Measurements from ENCODE around the gene UBL7. TPM values are rescaled to one million over a fixed set of nuclear protein-coding genes. Genes with fewer than 3 reads are reported as not detected.

UBL7 gene
- total and polyA plus RNA-seq, 4 donors = 12.7 to 19.5 (median 18.2) TPM

DNA sequence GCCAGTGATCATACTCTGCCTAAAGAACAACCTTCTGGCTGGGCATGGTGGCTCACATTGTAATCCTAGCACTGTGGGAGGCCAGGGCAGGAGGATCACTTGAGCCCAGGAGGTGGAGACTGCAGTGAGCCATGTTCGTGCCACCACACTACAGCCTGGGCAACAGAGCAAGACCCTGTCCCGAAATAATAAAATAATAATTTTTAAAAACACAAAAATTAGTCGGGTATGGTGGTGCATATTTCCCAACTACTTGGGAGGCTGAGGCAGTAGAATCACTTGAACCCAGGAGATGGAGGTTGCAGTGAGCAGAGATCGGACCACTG, 45.5 kb upstream of the UBL7 start:
- no peak for DNase-seq (ENCODE audit: low spot score)
- H3K9me3 ChIP-seq (ENCODE audit: control insufficient read depth in 4 of 4, low read length in 3 of 4) = no peaks in the 10 kb centered on the region
- H3K9ac ChIP-seq (ENCODE audit: low read depth in 1 of 2, low read length in 2 of 2) = no peak overlapping the region
- no peaks in the 10 kb centered on the region for H3K27me3 ChIP-seq (ENCODE audit: control insufficient read depth in 4 of 4, insufficient read depth in 4 of 4, low read length in 3 of 4)
- H3K27ac ChIP-seq (ENCODE audit: low read depth in 1 of 2, low read length in 2 of 2) = no peak overlapping the region
- no peaks in the 10 kb centered on the region for H3K4me1 ChIP-seq (ENCODE audit: control insufficient read depth in 4 of 4, insufficient read depth in 4 of 4, low read length in 3 of 4)
- H3K36me3 ChIP-seq (ENCODE audit: control insufficient read depth in 4 of 4, insufficient read depth in 3 of 4, low read depth in 1 of 4, low read length in 3 of 4) = no peaks in the 10 kb centered on the region
- no peak for TF ChIP-seq EGR1 (IDR thresholded peaks at IDR 0.05; ENCODE audit: low read depth in 2 of 2)
- no peak for TF ChIP-seq TAF1 (conservative IDR thresholded peaks at IDR 0.05)
- no peak for TF ChIP-seq SP1 (IDR thresholded peaks at IDR 0.05)
- TF ChIP-seq, protein P1, sequence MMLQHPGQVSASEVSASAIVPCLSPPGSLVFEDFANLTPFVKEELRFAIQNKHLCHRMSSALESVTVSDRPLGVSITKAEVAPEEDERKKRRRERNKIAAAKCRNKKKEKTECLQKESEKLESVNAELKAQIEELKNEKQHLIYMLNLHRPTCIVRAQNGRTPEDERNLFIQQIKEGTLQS (IDR thresholded peaks at IDR 0.05) = no peak
- no peak for TF ChIP-seq GABPA (IDR thresholded peaks at IDR 0.05 in 1 of 2, conservative IDR thresholded peaks at IDR 0.05 in 1 of 2)
- TF ChIP-seq YY1 (IDR thresholded peaks at IDR 0.05) = no peak
- TF ChIP-seq HNF4A (conservative IDR thresholded peaks at IDR 0.05) = no peak
- TF ChIP-seq FOXA2 (IDR thresholded peaks at IDR 0.05) = no peak
- TF ChIP-seq, protein P2, sequence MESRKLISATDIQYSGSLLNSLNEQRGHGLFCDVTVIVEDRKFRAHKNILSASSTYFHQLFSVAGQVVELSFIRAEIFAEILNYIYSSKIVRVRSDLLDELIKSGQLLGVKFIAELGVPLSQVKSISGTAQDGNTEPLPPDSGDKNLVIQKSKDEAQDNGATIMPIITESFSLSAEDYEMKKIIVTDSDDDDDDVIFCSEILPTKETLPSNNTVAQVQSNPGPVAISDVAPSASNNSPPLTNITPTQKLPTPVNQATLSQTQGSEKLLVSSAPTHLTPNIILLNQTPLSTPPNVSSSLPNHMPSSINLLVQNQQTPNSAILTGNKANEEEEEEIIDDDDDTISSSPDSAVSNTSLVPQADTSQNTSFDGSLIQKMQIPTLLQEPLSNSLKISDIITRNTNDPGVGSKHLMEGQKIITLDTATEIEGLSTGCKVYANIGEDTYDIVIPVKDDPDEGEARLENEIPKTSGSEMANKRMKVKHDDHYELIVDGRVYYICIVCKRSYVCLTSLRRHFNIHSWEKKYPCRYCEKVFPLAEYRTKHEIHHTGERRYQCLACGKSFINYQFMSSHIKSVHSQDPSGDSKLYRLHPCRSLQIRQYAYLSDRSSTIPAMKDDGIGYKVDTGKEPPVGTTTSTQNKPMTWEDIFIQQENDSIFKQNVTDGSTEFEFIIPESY (IDR thresholded peaks at IDR 0.05) = no peak
- H3K4me3 ChIP-seq (ENCODE audit: low read depth in 1 of 3, low read length in 3 of 3) = no peak overlapping the region
- 97% methylated on average over 4 of the region's 4 CpGs for WGBS

DNA sequence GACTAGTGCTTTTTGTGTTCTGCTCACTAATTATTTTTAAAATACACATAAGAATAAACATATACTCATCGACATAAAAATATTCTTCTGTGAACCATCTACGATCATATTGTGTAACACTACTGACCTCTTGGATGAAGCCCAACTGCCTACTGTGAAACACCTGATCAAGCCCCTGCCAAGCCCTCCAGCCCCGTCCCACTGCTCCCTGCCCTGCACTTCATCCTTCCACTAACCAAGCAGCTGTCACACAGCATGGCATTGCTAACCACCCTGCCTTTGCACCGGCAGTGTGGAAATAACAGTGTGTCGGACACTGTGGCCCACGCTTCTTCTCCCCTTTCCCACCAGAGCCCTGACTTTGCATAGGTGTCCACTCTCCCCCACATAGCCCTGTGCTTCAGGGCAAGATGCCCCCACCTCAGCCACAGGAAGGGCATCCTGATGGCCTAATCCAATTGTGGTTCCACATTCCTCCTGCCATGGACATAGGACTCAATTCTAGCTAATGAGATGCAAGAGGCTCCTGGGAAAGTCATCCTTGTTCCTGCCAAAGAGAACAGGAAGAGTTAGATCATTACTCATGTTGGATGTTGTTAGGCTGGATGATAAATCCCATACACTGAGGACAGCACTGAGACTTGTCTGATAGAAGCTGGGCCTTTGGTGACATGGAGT, 45.0 kb upstream of the UBL7 start:
- TF ChIP-seq JUND (IDR thresholded peaks at IDR 0.05) = no peak
- H3K27ac ChIP-seq (ENCODE audit: low read depth in 1 of 2, low read length in 2 of 2) = no peak overlapping the region
- no peaks in the 10 kb centered on the region for H3K4me1 ChIP-seq (ENCODE audit: control insufficient read depth in 4 of 4, insufficient read depth in 4 of 4, low read length in 3 of 4)
- H3K36me3 ChIP-seq (ENCODE audit: control insufficient read depth in 4 of 4, insufficient read depth in 3 of 4, low read depth in 1 of 4, low read length in 3 of 4) = no peaks in the 10 kb centered on the region
- WGBS = 69% methylated on average over 6 of the region's 6 CpGs
- H3K9me3 ChIP-seq (ENCODE audit: control insufficient read depth in 4 of 4, low read length in 3 of 4) = no peaks in the 10 kb centered on the region
- no peak overlapping the region for H3K4me3 ChIP-seq (ENCODE audit: low read depth in 1 of 3, low read length in 3 of 3)
- H3K27me3 ChIP-seq (ENCODE audit: control insufficient read depth in 4 of 4, insufficient read depth in 4 of 4, low read length in 3 of 4) = no peaks in the 10 kb centered on the region
- H3K9ac ChIP-seq (ENCODE audit: low read depth in 1 of 2, low read length in 2 of 2) = no peak overlapping the region
- DNase-seq (ENCODE audit: low spot score) = no peak

DNA sequence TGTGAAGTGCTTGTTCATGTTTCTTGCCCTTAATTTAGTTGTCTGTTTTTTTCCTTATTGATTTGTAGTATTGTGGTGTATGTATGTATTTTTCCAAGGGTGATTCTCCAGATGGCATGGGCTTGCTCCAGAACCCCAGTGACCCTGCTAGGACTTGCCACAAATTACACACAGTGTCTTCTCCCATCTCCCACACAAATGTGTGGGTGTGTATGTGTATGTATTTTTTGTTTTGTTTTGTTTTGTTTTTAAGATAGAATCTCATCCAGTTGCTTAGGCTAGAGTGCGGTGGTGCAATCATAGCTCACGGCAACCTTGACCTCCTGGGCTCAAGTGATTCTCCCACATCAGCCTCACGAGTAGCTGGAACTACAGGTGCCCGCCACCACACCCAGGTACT, 43.9 kb upstream of the UBL7 start:
- WGBS = 96% methylated on average over 4 of the region's 4 CpGs
- no peak overlapping the region for H3K27ac ChIP-seq (ENCODE audit: low read depth in 1 of 2, low read length in 2 of 2)
- H3K9ac ChIP-seq (ENCODE audit: low read depth in 1 of 2, low read length in 2 of 2) = no peak overlapping the region
- H3K36me3 ChIP-seq (ENCODE audit: control insufficient read depth in 4 of 4, insufficient read depth in 3 of 4, low read depth in 1 of 4, low read length in 3 of 4) = no peaks in the 10 kb centered on the region
- H3K4me3 ChIP-seq (ENCODE audit: low read depth in 1 of 3, low read length in 3 of 3) = no peak overlapping the region
- H3K9me3 ChIP-seq (ENCODE audit: control insufficient read depth in 4 of 4, low read length in 3 of 4) = no peaks in the 10 kb centered on the region
- H3K27me3 ChIP-seq (ENCODE audit: control insufficient read depth in 4 of 4, insufficient read depth in 4 of 4, low read length in 3 of 4) = no peaks in the 10 kb centered on the region
- no peak for DNase-seq (ENCODE audit: low spot score)
- no peaks in the 10 kb centered on the region for H3K4me1 ChIP-seq (ENCODE audit: control insufficient read depth in 4 of 4, insufficient read depth in 4 of 4, low read length in 3 of 4)
- TF ChIP-seq GABPA (IDR thresholded peaks at IDR 0.05 in 1 of 2, conservative IDR thresholded peaks at IDR 0.05 in 1 of 2) (no peak), NR2F2 (IDR thresholded peaks at IDR 0.05) (no peak), FOXA1 (IDR thresholded peaks at IDR 0.05) (no peak), FOXA2 (IDR thresholded peaks at IDR 0.05) (no peak), TAF1 (conservative IDR thresholded peaks at IDR 0.05) (no peak), RAD21 (IDR thresholded peaks at IDR 0.05) (no peak), HNF4G (IDR thresholded peaks at IDR 0.05) (no peak), JUND (IDR thresholded peaks at IDR 0.05) (no peak), EGR1 (IDR thresholded peaks at IDR 0.05; ENCODE audit: low read depth in 2 of 2) (no peak), SP1 (IDR thresholded peaks at IDR 0.05) (no peak), YY1 (IDR thresholded peaks at IDR 0.05) (no peak), HNF4A (conservative IDR thresholded peaks at IDR 0.05) (no peak)
- TF ChIP-seq, protein P1 (IDR thresholded peaks at IDR 0.05) = no peak
- TF ChIP-seq, protein P3, sequence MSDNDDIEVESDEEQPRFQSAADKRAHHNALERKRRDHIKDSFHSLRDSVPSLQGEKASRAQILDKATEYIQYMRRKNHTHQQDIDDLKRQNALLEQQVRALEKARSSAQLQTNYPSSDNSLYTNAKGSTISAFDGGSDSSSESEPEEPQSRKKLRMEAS (IDR thresholded peaks at IDR 0.05) = no peak
- TF ChIP-seq, protein P2 (IDR thresholded peaks at IDR 0.05) = no peak
- TF ChIP-seq, protein P4, sequence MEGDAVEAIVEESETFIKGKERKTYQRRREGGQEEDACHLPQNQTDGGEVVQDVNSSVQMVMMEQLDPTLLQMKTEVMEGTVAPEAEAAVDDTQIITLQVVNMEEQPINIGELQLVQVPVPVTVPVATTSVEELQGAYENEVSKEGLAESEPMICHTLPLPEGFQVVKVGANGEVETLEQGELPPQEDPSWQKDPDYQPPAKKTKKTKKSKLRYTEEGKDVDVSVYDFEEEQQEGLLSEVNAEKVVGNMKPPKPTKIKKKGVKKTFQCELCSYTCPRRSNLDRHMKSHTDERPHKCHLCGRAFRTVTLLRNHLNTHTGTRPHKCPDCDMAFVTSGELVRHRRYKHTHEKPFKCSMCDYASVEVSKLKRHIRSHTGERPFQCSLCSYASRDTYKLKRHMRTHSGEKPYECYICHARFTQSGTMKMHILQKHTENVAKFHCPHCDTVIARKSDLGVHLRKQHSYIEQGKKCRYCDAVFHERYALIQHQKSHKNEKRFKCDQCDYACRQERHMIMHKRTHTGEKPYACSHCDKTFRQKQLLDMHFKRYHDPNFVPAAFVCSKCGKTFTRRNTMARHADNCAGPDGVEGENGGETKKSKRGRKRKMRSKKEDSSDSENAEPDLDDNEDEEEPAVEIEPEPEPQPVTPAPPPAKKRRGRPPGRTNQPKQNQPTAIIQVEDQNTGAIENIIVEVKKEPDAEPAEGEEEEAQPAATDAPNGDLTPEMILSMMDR (IDR thresholded peaks at IDR 0.05; ENCODE audit: low read depth, low read length, missing input control) = no peak
- TF ChIP-seq, protein P5, sequence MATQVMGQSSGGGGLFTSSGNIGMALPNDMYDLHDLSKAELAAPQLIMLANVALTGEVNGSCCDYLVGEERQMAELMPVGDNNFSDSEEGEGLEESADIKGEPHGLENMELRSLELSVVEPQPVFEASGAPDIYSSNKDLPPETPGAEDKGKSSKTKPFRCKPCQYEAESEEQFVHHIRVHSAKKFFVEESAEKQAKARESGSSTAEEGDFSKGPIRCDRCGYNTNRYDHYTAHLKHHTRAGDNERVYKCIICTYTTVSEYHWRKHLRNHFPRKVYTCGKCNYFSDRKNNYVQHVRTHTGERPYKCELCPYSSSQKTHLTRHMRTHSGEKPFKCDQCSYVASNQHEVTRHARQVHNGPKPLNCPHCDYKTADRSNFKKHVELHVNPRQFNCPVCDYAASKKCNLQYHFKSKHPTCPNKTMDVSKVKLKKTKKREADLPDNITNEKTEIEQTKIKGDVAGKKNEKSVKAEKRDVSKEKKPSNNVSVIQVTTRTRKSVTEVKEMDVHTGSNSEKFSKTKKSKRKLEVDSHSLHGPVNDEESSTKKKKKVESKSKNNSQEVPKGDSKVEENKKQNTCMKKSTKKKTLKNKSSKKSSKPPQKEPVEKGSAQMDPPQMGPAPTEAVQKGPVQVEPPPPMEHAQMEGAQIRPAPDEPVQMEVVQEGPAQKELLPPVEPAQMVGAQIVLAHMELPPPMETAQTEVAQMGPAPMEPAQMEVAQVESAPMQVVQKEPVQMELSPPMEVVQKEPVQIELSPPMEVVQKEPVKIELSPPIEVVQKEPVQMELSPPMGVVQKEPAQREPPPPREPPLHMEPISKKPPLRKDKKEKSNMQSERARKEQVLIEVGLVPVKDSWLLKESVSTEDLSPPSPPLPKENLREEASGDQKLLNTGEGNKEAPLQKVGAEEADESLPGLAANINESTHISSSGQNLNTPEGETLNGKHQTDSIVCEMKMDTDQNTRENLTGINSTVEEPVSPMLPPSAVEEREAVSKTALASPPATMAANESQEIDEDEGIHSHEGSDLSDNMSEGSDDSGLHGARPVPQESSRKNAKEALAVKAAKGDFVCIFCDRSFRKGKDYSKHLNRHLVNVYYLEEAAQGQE (IDR thresholded peaks at IDR 0.05) = no peak
